H1 (cell line): ENCODE measurements around the gene LRRC4C.

Experiments
- ATF2 ChIP-seq: IDR thresholded peaks from 2 replicates; pipeline ENCODE4 v1.6.1; 2012; ENCODE audit warnings: low read length, inconsistent platforms
- ATF3 ChIP-seq: IDR thresholded peaks from 2 replicates; pipeline ENCODE4 v1.6.1; 2011; ENCODE audit warnings: low read depth, mild to moderate bottlenecking, low read length; ENCODE audit not compliant: insufficient read depth
- BRCA1 ChIP-seq: IDR thresholded peaks from 2 replicates; pipeline ENCODE4 v1.6.1; 2012; ENCODE audit warnings: low read depth, low read length, improper control_type of control experiment
- CHD2 ChIP-seq: IDR thresholded peaks from 2 replicates; pipeline ENCODE4 v1.6.1; 2012; ENCODE audit warnings: low read length, improper control_type of control experiment
- CTCF ChIP-seq, 3 experiments: IDR thresholded peaks; 1 replicate in 2 of 3; 2 replicates in 1 of 3; pipeline versions ENCODE4 v1.5.1 to v1.6.1; 2011; ENCODE audit warnings: low read length in 3 of 3, mild to moderate bottlenecking in 3 of 3, inconsistent platforms in 2 of 3, low read depth in 1 of 3, moderate library complexity in 1 of 3; ENCODE audit not compliant: insufficient read depth in 1 of 3; ENCODE audit errors: control extremely low read depth in 1 of 3
- E2F6 ChIP-seq: IDR thresholded peaks from 2 replicates; pipeline ENCODE4 v1.6.1; 2012; ENCODE audit warnings: inconsistent platforms
- EP300 ChIP-seq, 2 experiments: IDR thresholded peaks; 1 replicate in 1 of 2; 2 replicates in 1 of 2; pipeline ENCODE4 v1.6.1; 2011 to 2012; ENCODE audit warnings: low read depth in 2 of 2, low read length in 2 of 2, mild to moderate bottlenecking in 2 of 2, borderline replicate concordance in 1 of 2, inconsistent platforms in 1 of 2, moderate library complexity in 1 of 2
- EZH2 ChIP-seq: fragments of 200-600 bp; sonication (generic); IDR thresholded peaks from 2 replicates; pipeline ENCODE4 v1.7.1; 2012; ENCODE audit warnings: low read depth, mild to moderate bottlenecking, moderate library complexity, low read length, inconsistent platforms; ENCODE audit not compliant: severe bottlenecking
- HDAC2 ChIP-seq, 2 experiments: fragments of 300-600 bp in 1 of 2; sonication (generic) in 1 of 2; IDR thresholded peaks; 2 replicates each; pipeline ENCODE4 v1.6.1; 2011 to 2012; ENCODE audit warnings: low read depth in 2 of 2, low read length in 2 of 2, mild to moderate bottlenecking in 2 of 2, moderate library complexity in 2 of 2, borderline replicate concordance in 1 of 2, inconsistent platforms in 1 of 2
- JUND ChIP-seq: IDR thresholded peaks from 2 replicates; pipeline ENCODE4 v1.6.1; 2011; ENCODE audit warnings: mild to moderate bottlenecking, improper control_type of control experiment, low read length
- KDM1A ChIP-seq: fragments of 200-600, 300-600 bp; sonication (generic); IDR thresholded peaks from 2 replicates; pipeline ENCODE4 v1.7.1; 2016; ENCODE audit warnings: mild to moderate bottlenecking, low read length, borderline replicate concordance
- POLR2A ChIP-seq, 2 experiments: IDR thresholded peaks; 1 replicate in 1 of 2; 2 replicates in 1 of 2; pipeline ENCODE4 v1.6.1; 2011; ENCODE audit warnings: low read depth in 2 of 2, low read length in 2 of 2, mild to moderate bottlenecking in 2 of 2; ENCODE audit errors: control extremely low read depth in 1 of 2
- RFX5 ChIP-seq: IDR thresholded peaks from 2 replicates; pipeline ENCODE4 v1.6.1; 2011; ENCODE audit warnings: low read depth, low read length, improper control_type of control experiment, borderline replicate concordance
- SIN3A ChIP-seq, 2 experiments: IDR thresholded peaks in 1 of 2; conservative IDR thresholded peaks in 1 of 2; 2 replicates each; pipeline ENCODE4 v1.6.1; 2011 to 2012; ENCODE audit warnings: low read length in 2 of 2, improper control_type of control experiment in 1 of 2, low read depth in 1 of 2, mild to moderate bottlenecking in 1 of 2

GRCh38 chr11:40080434-40080833, 1379.0 kb downstream of the LRRC4C start:
- TF ChIP-seq EZH2, result no peak
- no peak for TF ChIP-seq RFX5
- TF ChIP-seq CTCF (IDR thresholded peaks at IDR 0.05; ENCODE audit: control extremely low read depth in 1 of 3, insufficient read depth in 1 of 3, low read depth in 1 of 3, low read length in 3 of 3), result no peak
- TF ChIP-seq CHD2, result no peak
- TF ChIP-seq POLR2A (IDR thresholded peaks at IDR 0.05; ENCODE audit: control extremely low read depth in 1 of 2, low read depth in 2 of 2, low read length in 2 of 2), result no peak
- no peak for TF ChIP-seq ATF3
- no peak for TF ChIP-seq EP300 (IDR thresholded peaks at IDR 0.05; ENCODE audit: borderline replicate concordance in 1 of 2, low read depth in 2 of 2, low read length in 2 of 2)
- no peak for TF ChIP-seq BRCA1
- TF ChIP-seq ATF2, result no peak
- no peak for TF ChIP-seq KDM1A
- TF ChIP-seq SIN3A (conservative IDR thresholded peaks at IDR 0.05 in 1 of 2, IDR thresholded peaks at IDR 0.05 in 1 of 2; ENCODE audit: low read depth in 1 of 2, low read length in 2 of 2), result no peak
- TF ChIP-seq JUND, result no peak
- TF ChIP-seq HDAC2 (IDR thresholded peaks at IDR 0.05; ENCODE audit: borderline replicate concordance in 1 of 2, low read depth in 2 of 2, low read length in 2 of 2), result no peak
- TF ChIP-seq E2F6, result no peak
